Mesenteric fat pad (tissue), 1 donor: ENCODE results near the gene MAPK6. TPM values are rescaled to one million over a fixed set of nuclear protein-coding genes. Genes with fewer than 3 reads are reported as not detected.
"Not testable (repeated sequence)": the region's sequence is repeated elsewhere in the genome, so short reads cannot be mapped to it uniquely, and the experiment has no call there.

Experiments
- DNase-seq: peaks from one replicate; pipeline ENCODE4 v3.0.0-alpha.2; 2020; ENCODE audit warnings: low spot score
- total RNA-seq: library from RNA; stranded (reverse); fragmentation: NEBNext Ultra II Directional; extraction: Animal tissue kit (Norgen Biotek cat#: 25700); gene quantifications from one replicate; pipeline ENCODE4 v1.2.1, GENCODE V29; 2021
- donor health status: DM: yes; HTN: yes; CAD: no.

MAPK6 gene
- total RNA-seq, 1 donor from 2014 or later = 32.1 TPM

DNA sequence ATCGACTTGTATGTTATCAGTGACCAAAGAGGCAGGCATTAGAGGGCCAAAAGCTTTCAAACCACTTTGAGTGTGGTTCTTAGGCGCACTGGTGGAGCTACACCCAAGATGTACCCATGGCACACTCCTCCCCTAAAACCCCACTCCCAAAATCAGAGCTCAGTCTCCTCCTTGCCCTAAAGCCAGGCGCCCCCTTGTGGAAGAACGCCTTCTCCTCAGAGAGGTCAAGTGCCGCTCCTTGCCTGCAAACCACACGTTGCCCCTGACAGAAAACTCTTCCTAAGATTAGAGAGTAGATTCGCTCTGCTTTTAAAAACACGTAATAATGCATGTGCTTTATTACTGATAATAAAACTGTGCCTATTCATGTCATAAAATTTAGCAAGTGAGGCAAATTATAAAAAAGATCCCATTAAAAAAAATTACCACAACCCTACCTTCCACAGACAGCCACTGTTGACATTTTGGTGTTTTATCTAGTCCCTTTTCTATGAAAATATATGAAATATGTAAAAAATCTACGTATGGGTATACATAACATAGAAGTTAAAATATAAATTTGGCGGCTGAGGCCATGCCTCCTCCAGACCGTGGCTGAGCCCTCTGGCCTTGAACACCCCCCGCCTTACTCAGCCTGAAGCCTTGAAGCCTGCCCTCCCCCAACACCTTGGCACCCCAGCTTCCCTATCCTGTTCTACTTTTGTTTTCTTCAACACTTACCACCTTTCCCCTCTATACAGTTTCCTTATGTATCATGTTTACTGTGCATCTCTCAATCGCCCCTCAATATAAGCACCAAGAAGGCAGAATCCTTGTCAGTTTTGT lies 60.1 kb downstream of the MAPK6 start:
- no peak for DNase-seq

DNA sequence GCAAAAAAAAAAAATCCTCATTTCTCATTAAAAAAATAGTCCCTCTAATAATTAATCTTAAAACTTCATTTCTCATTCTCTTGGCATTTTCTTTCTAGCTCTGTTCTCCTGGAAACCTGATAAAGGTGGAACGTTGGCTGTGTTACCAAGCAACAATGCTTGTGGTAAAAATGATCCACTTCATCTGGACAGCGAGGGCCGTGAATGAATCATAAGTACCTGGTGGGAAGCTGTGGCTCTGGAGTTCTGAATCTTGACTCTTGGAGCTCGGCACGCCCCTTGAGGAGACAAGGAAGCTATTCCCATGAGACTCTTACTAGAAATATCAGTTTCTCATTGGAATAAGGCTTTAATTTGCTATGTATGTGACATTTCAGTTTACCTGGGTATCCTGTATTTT lies 61.0 kb downstream of the MAPK6 start:
- no peak for DNase-seq

- DNase-seq = no peak
Observed at GRCh38 chr15:52080706-52081392, 61.8 kb downstream of the MAPK6 start.

GRCh38 chr15:52082197-52083036 lies 63.4 kb downstream of the MAPK6 start:
- DNase-seq = no peak

GRCh38 chr15:52083037-52083359 lies 64.0 kb downstream of the MAPK6 start:
- DNase-seq = not testable (repeated sequence)

GRCh38 chr15:52083603-52084002 lies 64.6 kb downstream of the MAPK6 start:
- no peak for DNase-seq

GRCh38 chr15:52085299-52085698 lies 66.3 kb downstream of the MAPK6 start:
- no peak for DNase-seq

DNA sequence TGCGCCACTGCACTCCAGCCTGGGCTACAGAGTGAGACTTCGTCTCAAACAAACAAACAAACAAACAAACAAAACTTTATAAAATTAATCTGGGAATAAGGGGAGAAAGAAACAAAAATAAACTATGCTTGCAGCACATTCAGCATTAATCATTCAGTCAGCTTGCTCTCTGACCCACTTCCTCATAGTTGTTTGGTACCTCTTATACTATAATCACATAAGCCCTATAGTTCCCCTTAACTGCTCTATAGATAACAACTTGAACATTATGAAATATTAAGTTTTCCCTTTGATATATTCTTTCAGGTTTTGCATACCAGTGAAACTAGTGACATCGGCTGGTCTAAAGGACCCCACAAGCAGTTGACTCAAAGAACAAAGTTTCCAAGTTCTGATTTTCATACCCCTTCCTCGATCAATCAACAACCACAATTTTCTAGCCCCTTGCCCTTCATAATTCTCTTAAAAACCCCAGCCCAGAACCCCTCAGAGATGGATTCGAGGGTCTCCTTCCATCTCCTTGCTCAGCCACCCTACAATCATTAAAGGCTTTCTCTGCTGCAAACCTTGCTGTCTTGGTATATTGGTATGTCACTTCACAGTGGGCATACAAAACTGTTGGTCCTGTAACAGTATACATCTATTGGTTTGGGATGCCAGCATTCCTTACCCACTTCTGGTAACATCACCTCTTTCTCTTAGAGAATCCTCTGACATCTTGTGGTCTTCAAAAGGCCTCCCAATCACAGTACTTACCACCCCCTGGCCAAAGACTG lies 67.2 kb downstream of the MAPK6 start:
- DNase-seq = no peak

DNA sequence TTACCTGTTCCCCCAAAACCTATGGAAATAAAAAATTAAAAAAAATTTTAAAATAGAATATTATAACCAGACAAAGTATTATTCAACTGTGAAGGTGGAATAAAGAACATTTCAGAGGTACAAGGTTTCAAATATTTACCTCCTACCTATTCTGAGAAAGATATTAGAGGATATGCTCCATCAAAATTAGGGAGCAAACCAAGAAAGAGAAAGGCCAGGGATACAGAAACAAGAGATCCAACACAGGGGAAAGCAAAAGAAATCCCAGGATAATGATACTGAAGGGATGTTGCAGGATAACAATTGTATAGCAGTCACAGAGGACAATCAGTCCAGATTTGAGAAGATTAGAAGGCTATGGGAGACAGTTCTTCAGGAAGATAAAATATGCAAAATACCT lies 71.2 kb downstream of the MAPK6 start:
- no peak for DNase-seq

GRCh38 chr15:52093167-52093538 lies 74.1 kb downstream of the MAPK6 start:
- DNase-seq = no peak

- no peak for DNase-seq
Observed at GRCh38 chr15:52093539-52094510, 74.8 kb downstream of the MAPK6 start.

GRCh38 chr15:52094811-52095584 lies 76.0 kb downstream of the MAPK6 start:
- DNase-seq = no peak

- no peak for DNase-seq
Observed at GRCh38 chr15:52095597-52096262, 76.7 kb downstream of the MAPK6 start.

GRCh38 chr15:52096536-52096935 lies 77.5 kb downstream of the MAPK6 start:
- not testable (repeated sequence) for DNase-seq

- no peak for DNase-seq
Observed at GRCh38 chr15:52097180-52097579, 78.2 kb downstream of the MAPK6 start.

GRCh38 chr15:52098323-52098722 lies 79.3 kb downstream of the MAPK6 start:
- no peak for DNase-seq

GRCh38 chr15:52099651-52100272 lies 80.7 kb downstream of the MAPK6 start:
- DNase-seq = no peak

GRCh38 chr15:52100807-52101442 lies 81.9 kb downstream of the MAPK6 start:
- DNase-seq = no peak
